GM21526 (cell line): ENCODE measurements around the gene HECTD4.

ENCODE experiments used
- ATAC-seq: cut with Tn5 transposase; IDR thresholded peaks from one replicate; pipeline ENCODE4 v1.9.1; 2021; ENCODE audit warnings: moderate library complexity; ENCODE audit not compliant: unreplicated experiment, low FRiP score

HECTD4 gene

DNA sequence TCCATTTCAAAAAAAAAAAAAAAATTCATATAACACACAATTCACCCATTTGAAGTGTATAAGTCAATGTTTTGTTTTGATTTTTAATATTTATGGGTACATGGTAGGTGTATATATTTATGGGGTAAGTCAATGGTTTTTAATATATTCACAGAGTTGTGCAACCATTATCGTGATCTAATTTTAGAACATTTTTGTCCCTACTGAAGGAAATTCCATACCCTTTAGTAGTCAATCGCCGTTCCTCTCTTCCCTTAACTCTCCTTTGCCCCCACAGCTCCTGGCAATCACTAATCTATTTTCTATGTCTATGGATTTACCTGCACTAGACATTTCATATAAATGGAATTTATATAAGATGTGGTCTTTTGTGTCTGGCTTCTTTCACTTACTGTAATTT is 164.1 kb downstream of the HECTD4 start:
- no peak for ATAC-seq

DNA sequence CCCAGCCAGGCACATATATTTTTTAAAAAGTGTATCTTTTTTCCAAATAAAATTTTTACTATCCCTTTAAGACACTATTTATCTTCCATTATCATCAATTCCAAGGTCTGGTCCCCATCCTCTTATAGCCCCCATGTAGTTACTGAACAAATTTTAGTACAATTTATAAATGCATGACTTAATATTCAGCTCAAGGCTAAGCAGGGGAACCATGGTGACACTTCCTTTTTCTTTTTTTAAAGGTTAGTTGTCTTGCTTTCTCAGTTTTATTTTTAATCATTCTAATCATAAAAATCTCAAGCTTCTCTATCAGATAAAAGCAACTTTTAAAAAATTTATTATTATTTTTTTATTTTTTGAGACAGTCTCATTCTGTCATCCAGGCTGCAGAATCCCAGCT is 164.6 kb downstream of the HECTD4 start:
- ATAC-seq, result no peak

DNA sequence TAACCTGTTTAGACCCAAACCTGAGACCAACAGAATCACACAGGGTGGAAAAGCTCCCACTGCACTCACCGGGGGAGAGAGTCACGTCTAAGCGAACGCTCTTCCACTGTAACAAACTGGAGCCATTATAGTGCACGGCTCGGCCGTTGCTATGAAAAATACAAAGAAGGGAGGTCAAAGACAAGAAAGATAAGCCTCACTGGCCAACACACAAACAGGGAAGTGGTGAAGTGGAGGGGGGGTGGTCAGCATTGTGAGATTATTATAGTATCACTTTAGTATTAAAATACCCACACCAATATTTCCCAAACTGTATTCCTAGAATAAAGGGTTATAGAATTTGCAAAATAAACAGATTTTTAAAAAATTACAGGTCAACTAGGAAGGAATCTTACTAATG is 166.0 kb downstream of the HECTD4 start:
- ATAC-seq, result no peak

DNA sequence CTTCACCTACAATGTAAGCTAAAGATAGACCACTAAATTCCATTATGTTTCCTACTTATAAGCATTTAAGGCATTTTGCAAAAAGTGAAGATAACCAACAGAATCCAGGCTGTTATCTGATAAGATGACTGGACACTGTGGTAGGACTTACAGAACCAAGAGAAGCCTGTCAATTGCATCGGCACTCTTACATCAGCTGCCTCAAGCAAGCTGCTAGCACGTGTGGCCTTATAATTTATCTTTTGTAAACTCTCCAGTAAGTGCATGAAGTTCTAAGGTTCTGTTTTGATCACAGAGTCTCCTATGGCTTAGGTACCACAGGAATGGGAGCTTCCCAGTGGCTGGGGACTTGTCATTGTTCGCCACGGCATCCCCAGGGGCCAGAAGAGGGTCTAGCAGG is 168.2 kb downstream of the HECTD4 start:
- ATAC-seq, result no peak

DNA sequence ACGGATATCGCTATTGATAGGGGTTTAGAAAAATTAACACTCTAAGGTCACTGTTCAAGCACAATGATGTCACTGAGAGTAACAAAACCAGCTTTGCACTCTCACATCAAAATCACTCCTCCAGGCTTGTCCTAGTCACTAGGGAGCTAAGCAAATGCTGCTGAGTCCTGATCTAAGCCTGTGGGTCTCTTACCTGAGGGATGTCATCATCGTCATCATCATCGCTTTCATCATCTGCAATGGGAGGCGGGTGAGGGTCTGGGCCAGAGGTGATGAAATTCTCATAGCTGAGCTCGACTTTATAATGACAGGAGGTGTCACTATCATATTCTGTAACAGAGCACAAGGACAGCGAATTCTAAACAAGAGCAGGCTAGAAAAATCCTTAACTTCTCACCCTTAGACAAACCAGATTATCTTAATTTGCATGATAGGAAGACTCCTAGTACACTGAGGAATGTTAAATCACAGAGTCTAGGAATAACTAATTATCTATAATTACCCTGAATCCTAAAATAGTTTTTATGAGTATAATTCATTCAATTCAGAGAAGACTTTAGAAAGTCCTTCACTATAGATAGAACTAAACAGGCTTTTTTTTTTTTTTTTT is 173.8 kb downstream of the HECTD4 start:
- ATAC-seq, result no peak

DNA sequence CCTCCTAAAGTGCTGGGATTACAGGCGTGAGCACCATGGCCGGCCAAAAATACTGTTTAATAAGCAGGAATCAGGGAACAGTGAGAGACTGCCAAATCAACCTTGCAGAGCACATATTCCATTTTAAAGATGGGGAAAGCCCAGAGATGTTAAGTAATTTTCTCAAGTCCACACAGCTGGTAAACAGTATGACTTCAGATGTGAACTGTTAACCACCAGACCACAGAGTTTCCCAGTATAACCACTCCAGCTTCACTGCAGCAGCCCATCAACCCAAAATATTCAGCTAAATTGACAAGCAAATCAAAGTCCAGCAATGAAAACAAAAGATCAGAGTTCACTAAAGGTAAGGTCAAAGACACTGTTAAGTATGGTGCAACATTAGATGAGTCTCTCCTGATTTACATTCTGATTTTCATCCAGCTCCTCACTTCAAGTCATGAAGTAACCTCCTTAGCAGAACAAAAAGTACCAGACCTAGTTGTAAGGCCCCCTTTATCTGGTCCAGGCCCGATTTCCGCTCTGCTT is 174.8 kb downstream of the HECTD4 start:
- ATAC-seq, result no peak

DNA sequence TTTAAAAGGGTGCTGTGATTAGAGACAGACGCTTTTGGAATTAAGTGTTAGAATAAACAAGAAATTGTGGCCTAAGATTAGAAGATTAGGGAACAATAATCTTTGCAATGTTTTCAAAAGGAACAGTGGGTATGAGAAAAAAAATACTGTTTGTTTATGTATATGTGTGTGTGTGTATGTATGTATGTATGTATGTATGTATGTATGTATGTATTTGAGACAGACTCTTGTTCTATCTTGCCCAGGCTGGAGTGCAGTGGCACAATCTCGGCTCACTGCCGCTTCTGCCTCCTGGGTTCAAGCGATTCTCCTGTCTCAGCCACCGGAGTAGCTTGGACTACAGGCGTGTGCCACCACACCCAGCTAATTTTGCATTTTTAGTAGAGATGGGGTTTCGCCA is 175.3 kb downstream of the HECTD4 start:
- no peak for ATAC-seq

DNA sequence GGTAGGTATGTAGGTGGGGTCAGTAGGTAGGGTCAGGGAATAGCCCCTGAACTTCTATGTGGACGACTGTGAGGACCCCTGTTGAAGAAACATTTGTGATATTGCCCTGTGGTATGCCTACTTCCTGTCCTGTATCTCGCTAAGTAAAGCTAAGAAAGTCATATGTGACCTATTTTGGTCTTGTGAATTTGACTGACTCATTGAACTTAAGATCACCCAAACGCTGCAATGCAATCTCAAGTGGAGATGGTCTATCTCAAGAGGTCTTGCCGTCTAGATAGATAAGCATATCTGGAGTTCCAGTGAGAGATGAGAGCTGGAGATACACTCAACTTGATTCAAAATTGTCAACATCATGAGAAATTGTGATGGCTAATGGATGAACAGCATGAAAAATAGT is 183.1 kb downstream of the HECTD4 start:
- no peak for ATAC-seq

DNA sequence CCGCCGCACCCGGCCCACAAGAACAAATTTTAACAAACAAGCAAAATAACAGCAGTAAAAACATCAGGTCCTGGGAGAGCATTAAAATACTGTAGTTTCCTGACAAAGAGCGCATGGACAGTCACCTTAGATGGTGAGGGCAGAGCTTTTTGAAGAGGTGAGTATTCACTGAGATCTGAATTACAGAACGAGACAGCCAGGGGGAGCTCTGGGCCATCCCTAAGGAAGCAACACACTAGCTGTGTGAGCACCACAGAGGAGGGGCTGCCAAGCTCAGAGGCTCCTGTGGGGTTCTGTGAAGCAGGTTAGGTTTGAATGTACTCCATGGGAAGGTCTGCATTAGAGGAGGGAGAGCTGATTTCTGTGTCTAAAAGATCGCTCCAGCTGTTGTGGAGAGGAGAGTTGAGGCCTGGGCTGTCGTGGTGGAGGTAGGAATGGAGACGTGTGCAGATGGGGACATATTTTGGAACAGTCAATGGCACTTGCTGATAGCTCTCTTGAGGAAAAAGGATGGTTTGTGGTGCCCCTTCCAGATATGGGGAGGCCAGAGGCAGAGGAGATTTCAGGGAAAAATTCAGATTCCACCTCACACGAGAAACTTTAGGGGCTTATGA is 184.0 kb downstream of the HECTD4 start:
- no peak for ATAC-seq

DNA sequence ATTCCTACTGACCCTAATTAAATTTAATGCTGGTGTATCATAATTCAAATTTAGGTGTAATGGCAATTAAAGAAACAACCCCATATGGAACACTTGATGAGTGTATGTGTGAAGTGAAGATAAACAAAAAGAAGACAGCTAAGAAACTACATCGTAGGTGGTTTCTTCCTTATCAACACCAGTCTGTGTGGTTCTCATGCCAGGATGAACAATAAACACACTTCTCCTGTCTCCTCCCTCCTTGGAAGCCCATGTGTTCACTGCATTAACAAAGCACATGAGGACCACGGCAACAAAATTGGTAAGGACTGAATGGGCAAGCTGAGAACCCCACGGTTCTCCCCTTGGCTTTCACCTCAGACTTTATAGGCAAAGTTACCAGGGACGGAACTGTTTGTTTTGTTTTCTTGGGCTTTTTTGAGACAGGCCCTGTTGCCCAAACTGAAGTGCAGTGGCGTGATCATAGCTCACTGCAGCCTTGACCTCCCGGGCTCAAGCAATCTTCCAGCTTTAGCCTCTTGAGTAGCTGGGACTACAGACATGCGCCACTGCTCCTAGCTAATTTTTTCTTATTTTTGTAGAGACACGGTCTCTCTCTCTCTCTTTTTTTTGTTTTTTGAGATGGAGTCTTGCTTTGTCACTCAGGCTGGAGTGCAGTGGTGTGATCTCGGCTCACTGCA is 185.9 kb downstream of the HECTD4 start:
- no peak for ATAC-seq

DNA sequence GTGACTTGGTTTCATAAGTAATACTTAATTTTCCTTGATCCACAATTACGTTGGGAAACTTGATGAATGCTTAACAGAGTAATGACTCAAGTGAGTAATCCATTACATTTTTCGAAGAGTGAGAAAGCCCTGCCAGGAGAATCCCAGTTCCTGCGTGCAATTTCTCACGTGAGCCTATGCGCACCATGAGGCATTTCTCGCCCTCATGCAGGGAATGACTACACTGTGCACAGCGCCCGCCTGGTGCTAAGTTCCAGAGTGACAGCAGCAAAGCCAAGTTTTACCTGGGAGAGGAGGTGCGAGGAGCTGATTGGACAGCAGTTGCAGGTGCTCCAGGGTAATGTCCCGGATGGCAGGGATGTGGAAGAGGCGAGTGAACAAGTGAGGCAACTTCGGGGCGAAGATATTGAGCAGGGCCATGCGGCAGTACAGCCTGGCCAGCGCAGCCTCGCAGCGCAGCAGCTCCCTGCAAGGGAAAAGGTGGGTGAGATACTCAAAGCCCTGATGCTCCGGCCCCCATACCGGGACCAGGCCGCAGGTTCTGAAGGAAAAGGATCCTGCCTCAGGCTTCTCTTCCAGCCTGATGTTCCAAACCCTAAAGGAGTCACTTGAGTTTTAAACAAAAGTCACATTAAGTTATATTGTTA is 187.5 kb downstream of the HECTD4 start:
- no peak for ATAC-seq

DNA sequence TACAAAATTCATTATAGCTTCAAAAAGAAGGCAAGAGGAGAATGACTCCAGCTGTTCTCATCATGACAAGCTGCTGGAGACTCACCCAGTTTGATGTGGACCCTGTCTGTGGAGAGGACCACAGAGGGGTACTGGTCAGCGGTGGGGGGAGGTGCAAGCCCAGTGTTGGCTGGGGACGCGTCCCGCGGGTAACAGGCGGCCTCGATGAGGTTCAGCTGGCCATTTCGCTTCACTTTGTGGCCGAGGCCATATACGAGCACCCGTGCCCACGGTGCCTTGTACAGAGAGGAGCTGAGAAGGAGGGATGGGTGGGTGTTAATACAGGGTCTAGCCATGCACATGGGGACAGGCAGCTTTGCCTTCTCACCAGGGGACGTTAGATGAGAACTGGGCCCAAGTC is 189.8 kb downstream of the HECTD4 start:
- no peak for ATAC-seq

DNA sequence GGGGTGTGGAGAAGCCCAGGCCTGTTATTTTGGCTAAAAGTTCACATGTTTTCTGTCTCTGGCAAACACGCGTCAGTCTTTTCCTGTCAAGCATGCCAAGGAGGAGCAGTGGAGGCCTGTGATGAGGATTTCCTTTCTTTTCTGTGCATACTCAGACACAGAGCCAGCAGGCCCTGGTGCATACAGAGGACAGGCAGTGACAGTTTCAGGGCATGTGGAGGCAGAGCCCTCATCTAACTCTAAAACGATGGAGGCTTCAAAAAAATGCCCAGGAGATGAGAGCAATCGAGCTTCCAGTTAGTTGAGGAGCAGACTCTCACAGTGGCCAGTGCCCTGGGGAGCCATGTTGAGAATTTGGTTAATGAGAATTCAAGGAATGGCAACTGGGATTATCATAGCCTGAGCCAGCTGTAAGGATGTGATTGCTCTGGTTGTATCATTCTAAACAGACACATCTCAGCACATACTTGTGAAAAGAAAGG is 190.3 kb downstream of the HECTD4 start:
- no peak for ATAC-seq

DNA sequence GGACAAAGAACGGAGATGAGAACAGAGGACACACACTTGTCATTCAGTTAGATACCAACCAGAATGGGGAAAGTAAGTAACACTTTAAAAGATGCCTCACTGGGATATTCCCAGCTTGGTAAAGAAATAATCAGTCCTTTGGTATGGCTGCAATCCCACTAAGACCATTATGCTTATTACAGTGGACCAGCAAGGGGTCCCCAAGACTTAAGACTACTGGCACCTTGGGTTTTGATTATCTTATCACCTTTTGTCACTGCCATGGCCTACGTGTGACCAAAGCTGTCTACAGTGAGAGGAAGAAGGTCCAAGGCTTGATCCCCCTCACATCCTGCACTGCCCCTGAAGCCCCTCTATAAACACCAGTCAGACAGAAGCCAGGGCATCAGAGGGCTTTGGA is 191.0 kb downstream of the HECTD4 start:
- no peak for ATAC-seq

DNA sequence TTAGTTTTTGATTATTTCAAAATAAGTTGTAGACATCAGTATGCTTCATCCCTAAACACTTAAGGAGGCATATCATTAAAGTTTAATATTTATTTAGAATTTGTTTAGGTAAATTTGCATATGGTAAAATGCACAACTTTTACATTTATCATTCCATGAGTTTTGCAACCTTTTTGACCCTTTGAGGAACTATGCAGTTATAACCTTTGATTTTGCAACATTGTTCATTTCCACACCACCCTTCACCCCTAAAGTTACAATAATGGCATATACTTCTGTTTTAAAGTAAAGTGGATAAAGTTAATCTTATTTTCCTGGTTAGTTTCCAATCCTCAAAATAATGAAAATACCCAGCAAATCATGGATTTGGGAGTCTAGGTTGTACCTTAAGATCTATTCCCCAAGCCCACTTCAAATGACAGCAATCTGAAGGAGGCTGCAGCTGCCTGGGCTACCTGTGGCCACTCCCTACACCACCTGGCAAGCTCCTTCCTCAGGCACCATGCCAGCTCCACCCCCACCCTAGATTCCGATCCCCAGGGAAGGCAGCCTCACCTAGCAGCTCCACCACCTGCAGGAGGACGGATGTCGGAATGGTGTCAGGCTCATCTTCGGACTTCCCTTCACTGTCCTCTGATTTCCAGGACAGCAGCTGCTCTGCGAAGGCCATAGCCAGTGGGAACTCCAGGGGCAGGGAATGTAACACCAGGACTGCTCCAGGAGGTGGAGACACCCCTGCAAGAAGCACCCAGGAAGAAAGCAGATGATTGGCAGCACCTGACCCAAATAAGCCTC is 191.8 kb downstream of the HECTD4 start:
- ATAC-seq, result no peak

DNA sequence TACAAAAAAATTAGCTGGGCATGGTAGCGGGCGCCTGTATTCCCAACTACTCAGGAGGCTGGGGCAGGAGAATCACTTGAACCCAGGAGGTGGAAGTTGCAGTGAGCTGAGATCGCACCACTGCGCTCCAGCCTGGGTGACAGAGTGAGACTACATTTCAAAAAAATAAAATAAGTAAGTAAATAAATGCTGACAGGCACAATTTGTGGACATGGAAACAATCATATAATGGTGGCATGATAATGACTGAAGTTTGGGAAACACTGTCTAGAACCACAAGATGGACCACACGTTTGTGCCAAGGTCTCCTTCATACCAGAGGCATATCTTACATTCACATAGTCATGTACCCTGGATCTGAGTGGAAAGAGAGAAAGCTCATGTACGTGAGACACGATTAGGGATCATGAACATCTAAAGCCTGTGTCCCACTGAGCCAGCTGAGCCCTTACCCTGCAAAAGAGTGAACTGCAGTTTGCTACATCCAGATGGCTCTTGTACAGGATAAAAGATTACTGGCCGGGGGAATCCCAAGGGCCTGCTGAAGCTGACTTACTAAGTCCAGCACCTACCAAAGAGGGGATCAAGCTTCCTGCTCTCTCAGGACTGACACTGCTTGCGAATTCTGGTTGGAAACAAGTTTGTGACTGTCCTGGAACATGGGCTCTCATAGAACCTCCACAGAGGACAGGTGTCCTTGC is 194.0 kb downstream of the HECTD4 start:
- no peak for ATAC-seq

DNA sequence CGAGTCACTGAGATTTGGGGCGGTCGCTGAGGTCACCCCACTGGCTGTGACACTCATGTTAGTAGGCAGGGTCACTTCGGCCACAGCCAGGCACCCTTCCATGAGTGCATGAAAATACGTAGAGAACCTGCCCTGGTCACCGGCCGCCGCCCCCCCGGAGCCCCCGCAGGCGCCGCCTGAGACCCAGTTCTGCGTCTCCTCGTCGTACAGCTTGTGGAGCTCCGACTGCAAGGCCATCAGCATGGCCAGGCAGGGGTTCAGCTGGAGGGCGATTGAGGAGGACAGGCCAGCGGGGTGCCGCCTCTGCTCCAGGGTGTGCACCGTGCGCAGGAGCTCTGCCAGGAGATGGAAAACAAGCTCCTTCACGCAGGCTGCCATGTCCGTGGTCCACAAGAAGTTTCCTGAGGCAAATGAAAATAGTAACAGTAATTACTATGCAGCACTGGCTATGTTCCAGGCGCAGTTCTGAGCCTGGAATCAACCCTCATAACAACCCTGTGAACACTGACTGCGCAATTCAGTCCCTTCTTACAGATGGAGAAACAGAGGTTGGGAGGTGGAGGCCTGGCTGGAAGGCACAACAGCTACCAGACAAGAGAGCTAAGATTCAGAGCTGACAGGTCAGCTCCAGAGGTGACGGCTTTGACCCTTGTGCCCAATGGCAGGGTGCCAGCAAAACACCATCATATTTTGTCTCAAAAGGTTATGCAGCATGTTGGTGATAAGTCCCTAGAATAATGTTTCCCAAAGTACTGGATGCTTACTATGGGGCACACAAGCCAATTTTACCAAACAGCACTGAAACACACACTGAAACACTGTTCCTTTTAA is 196.9 kb downstream of the HECTD4 start:
- no peak for ATAC-seq

DNA sequence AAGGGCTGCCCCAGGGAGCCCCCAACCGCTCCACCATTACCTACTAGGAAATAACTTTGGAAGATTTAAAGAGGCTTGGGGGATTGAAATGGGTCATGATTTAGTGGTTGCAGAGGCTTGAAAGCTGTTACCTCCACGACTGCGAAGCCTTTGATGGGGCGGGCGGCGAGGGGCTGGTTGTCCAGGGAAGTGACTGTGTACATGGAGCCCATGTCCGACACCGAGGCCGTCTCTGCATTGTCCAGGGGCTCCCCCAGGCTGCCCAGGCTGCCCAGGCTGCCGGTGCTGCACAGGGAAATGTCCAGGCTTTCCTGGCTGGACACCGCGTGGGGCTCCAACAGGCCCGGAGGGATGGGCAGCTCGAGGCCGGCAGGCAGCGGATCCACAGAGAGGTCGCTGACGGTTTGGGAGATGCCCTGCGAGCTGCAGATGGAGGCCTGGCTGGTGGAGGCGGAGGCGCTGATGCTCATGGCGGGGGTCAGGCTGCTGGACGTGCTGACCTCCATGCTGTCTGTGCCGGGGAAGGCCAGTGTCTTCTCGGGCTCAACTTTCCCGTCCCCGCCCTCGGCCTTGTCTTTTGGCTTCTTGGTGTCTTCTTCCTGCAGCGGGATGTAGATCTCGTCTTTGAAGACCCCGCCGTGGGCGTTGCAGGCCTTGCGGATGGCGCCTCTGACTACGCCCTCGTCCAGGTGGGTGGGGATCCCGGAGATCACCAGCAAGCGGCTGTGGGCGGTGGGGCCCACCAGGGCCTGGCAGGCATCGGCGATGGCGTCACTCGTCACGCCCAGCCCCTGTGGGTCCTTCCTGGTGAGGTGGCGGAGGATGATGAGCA is 198.0 kb downstream of the HECTD4 start:
- no peak for ATAC-seq
